ENCODE results near the gene C2orf81. TPM values are rescaled to one million over a fixed set of nuclear protein-coding genes. Genes with fewer than 3 reads are reported as not detected.

Gene C2orf81
- total and polyA plus RNA-seq, 10 donors, result 1.7 to 5.7 (median 3.1) TPM

DNA sequence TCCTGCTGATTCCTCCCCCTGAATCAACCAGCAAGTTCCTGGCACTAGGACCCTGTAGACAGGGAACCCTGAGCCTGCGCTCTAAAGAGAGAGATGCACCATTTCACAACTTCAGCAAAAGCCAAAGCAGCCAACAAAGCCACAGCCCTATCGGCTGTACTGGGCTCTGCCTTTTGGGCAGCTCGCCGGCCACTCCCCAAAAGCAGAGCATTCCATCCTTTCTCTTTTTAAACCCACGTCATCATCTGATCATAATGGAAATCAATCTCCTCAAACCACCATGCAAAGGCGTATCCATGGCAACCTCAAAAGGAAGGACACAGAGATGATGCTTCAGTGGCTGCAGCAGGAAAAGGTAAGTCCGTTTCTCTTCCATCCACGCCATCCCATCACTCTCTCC lies 36.0 kb downstream of the C2orf81 start:
- Histone ChIP-seq H3K4me1 (peaks cover 9 to 83% (median 45%) of the 10 kb centered on the region in 6 donors), H3K36me3 (peaks cover 0 to 40% (median 3%) of the 10 kb centered on the region in 6 donors), H3K27ac (no peak overlapping the region), H3K4me3 (no peak overlapping the region), H3K9me3 (no peaks in the 10 kb centered on the region), H3K27me3 (replicated peaks in 1 of 7) (no peaks in the 10 kb centered on the region)
- intact Hi-C loops (cut with DNase I; ENCODE audit: low total_unique reads), result no loop called here
- DNase-seq, result no peak
- TF ChIP-seq, protein P1, sequence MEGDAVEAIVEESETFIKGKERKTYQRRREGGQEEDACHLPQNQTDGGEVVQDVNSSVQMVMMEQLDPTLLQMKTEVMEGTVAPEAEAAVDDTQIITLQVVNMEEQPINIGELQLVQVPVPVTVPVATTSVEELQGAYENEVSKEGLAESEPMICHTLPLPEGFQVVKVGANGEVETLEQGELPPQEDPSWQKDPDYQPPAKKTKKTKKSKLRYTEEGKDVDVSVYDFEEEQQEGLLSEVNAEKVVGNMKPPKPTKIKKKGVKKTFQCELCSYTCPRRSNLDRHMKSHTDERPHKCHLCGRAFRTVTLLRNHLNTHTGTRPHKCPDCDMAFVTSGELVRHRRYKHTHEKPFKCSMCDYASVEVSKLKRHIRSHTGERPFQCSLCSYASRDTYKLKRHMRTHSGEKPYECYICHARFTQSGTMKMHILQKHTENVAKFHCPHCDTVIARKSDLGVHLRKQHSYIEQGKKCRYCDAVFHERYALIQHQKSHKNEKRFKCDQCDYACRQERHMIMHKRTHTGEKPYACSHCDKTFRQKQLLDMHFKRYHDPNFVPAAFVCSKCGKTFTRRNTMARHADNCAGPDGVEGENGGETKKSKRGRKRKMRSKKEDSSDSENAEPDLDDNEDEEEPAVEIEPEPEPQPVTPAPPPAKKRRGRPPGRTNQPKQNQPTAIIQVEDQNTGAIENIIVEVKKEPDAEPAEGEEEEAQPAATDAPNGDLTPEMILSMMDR (IDR thresholded peaks at IDR 0.05 in 8 of 11, conservative IDR thresholded peaks at IDR 0.05 in 3 of 11), result no peak
- TF ChIP-seq POLR2A (IDR thresholded peaks at IDR 0.05), result no peak
- TF ChIP-seq POLR2AphosphoS5 (IDR thresholded peaks at IDR 0.05), result no peak
- WGBS, 5 donors, result 77 to 89% (median 79%) methylated on average over 8 of the region's 8 CpGs

DNA sequence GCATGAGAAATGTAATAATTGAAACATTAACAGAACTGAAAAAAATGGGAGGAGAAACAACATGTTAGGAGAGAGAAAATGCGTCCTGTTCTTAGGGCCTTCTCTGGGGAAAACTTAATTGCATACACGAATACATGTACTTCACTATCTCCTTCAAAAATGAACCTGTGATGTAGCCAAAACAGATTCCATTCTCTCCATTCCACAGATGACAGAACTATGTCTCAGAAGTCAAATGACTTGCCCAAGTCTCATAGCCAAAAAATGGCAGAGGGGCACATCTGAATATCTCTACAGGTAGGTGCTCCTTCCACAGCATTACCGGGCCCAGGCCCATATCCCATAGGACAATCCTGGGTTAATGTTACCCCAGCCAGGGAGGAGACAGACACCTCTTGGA lies 37.4 kb downstream of the C2orf81 start:
- H3K27me3 ChIP-seq (replicated peaks in 1 of 7), result no peaks in the 10 kb centered on the region
- H3K4me3 ChIP-seq, result no peak overlapping the region
- no peak for DNase-seq
- no peak overlapping the region for H3K27ac ChIP-seq
- intact Hi-C loops (cut with DNase I; ENCODE audit: low total_unique reads), result no loop called here
- H3K36me3 ChIP-seq, result peaks cover 0 to 40% (median 3%) of the 10 kb centered on the region in 6 donors
- peaks cover 8 to 83% (median 44%) of the 10 kb centered on the region in 6 donors for H3K4me1 ChIP-seq
- no peaks in the 10 kb centered on the region for H3K9me3 ChIP-seq
- TF ChIP-seq POLR2AphosphoS5 (IDR thresholded peaks at IDR 0.05), result no peak
- no peak for TF ChIP-seq POLR2A (IDR thresholded peaks at IDR 0.05)
- TF ChIP-seq, protein P1 (IDR thresholded peaks at IDR 0.05 in 8 of 11, conservative IDR thresholded peaks at IDR 0.05 in 3 of 11), result no peak
- WGBS, 5 donors, result 85 to 93% (median 85%) methylated on average over 3 of the region's 3 CpGs

DNA sequence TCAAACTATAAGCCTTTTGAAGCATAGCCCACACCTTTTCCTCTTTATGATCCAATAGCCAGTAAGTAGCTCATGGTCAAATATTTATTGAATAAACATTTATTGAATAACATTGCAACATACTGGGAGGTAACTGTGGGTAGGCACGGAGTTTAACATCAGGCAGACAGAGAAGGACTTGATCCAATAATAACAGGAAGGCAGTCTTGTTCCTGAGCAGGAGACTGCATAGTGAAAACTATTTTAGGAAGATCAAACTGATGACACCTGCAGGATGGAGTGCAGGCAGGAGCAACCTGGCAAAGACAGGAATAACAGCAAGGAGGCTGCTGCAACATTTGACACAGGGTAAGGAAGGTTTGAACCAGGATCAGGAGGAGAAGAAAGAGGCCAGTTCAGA lies 38.2 kb downstream of the C2orf81 start:
- DNase-seq, result no peak
- Histone ChIP-seq H3K4me1 (peaks cover 8 to 83% (median 44%) of the 10 kb centered on the region in 6 donors), H3K36me3 (peaks cover 0 to 40% (median 3%) of the 10 kb centered on the region in 6 donors), H3K27ac (no peak overlapping the region), H3K4me3 (no peak overlapping the region), H3K27me3 (replicated peaks in 1 of 7) (no peaks in the 10 kb centered on the region), H3K9me3 (no peaks in the 10 kb centered on the region)
- no peak for TF ChIP-seq POLR2A (IDR thresholded peaks at IDR 0.05)
- no peak for TF ChIP-seq POLR2AphosphoS5 (IDR thresholded peaks at IDR 0.05)
- TF ChIP-seq, protein P1 (IDR thresholded peaks at IDR 0.05 in 8 of 11, conservative IDR thresholded peaks at IDR 0.05 in 3 of 11), result no peak
- 46 to 67% (median 54%) methylated on average over 1 of the region's 1 CpG for WGBS, 5 donors
- intact Hi-C loops (cut with DNase I; ENCODE audit: low total_unique reads), result no loop called here

DNA sequence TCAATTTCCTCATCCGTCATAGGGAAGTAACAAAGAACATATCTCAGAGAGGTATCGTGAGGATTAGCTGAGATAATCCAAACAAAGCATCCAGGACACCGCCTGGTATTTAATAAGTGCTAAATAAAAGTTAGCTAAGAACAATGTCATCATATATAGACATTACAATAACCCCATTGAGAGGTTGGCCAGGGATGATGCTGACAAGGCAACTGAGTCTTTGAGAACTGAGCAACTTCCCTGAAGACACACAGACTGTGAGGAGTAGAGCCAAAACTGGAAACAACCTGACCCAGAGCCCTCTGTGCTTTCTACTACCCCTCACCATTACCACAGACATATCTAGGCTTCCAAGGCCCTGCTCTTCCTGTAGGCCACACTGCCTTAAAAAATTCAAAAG lies 39.7 kb downstream of the C2orf81 start:
- H3K4me3 ChIP-seq, result no peak overlapping the region
- no peak for DNase-seq
- WGBS, 5 donors, result 79 to 98% (median 90%) methylated on average over 3 of the region's 3 CpGs
- intact Hi-C loops (cut with DNase I; ENCODE audit: low total_unique reads), result no loop called here
- no peaks in the 10 kb centered on the region for H3K27me3 ChIP-seq (replicated peaks in 1 of 7)
- H3K36me3 ChIP-seq, result peaks cover 0 to 50% (median 15%) of the 10 kb centered on the region in 6 donors
- no peaks in the 10 kb centered on the region for H3K9me3 ChIP-seq
- peaks cover 8 to 75% (median 39%) of the 10 kb centered on the region in 6 donors for H3K4me1 ChIP-seq
- TF ChIP-seq POLR2A (IDR thresholded peaks at IDR 0.05), result no peak
- TF ChIP-seq, protein P1 (IDR thresholded peaks at IDR 0.05 in 8 of 11, conservative IDR thresholded peaks at IDR 0.05 in 3 of 11), result no peak
- TF ChIP-seq POLR2AphosphoS5 (IDR thresholded peaks at IDR 0.05), result no peak
- H3K27ac ChIP-seq, result no peak overlapping the region

Measured in spleen (tissue), 11 donors.